GM18861 (cell line): ENCODE measurements around the gene TCF15.

ENCODE experiments used
- ATAC-seq: cut with Tn5 transposase; IDR thresholded peaks from one replicate; pipeline ENCODE4 v1.9.1; 2021; ENCODE audit not compliant: unreplicated experiment

TCF15 gene

GRCh38 chr20:615514-615913, 5.4 kb upstream of the TCF15 start:
- ATAC-seq, result no peak

- no peak for ATAC-seq
Measured at GRCh38 chr20:611843-612185, 1.7 kb upstream of the TCF15 start.

GRCh38 chr20:611047-611842, 1.1 kb upstream of the TCF15 start:
- no peak for ATAC-seq

- ATAC-seq, result no peak
Measured at GRCh38 chr20:609371-609964, 641 bp downstream of the TCF15 start.

- ATAC-seq, result no peak
Measured at GRCh38 chr20:608970-609369, 1.1 kb downstream of the TCF15 start.

GRCh38 chr20:607476-607875, 2.6 kb downstream of the TCF15 start:
- ATAC-seq, result no peak

GRCh38 chr20:605237-605636, 4.9 kb downstream of the TCF15 start:
- no peak for ATAC-seq

GRCh38 chr20:603116-603640, 6.9 kb downstream of the TCF15 start:
- ATAC-seq, result no peak

- no peak for ATAC-seq
Measured at GRCh38 chr20:602111-602970, 7.8 kb downstream of the TCF15 start.

- no peak for ATAC-seq
Measured at GRCh38 chr20:600736-601135, 9.4 kb downstream of the TCF15 start.

GRCh38 chr20:600141-600540, 10.0 kb downstream of the TCF15 start:
- ATAC-seq, result no peak

- no peak for ATAC-seq
Measured at GRCh38 chr20:598133-598850, 11.8 kb downstream of the TCF15 start.

GRCh38 chr20:597560-597959, 12.5 kb downstream of the TCF15 start:
- no peak for ATAC-seq

GRCh38 chr20:595330-596308, 14.5 kb downstream of the TCF15 start:
- ATAC-seq, result no peak

GRCh38 chr20:592506-592905, 17.6 kb downstream of the TCF15 start:
- no peak for ATAC-seq

GRCh38 chr20:591941-592340, 18.2 kb downstream of the TCF15 start:
- ATAC-seq, result no peak

- no peak for ATAC-seq
Measured at GRCh38 chr20:588932-589672, 21.0 kb downstream of the TCF15 start.

GRCh38 chr20:588476-588875, 21.6 kb downstream of the TCF15 start:
- no peak for ATAC-seq

- ATAC-seq, result no peak
Measured at GRCh38 chr20:584971-585301, 25.2 kb downstream of the TCF15 start.
